ENCODE data around the gene RHBDL1.

DNA sequence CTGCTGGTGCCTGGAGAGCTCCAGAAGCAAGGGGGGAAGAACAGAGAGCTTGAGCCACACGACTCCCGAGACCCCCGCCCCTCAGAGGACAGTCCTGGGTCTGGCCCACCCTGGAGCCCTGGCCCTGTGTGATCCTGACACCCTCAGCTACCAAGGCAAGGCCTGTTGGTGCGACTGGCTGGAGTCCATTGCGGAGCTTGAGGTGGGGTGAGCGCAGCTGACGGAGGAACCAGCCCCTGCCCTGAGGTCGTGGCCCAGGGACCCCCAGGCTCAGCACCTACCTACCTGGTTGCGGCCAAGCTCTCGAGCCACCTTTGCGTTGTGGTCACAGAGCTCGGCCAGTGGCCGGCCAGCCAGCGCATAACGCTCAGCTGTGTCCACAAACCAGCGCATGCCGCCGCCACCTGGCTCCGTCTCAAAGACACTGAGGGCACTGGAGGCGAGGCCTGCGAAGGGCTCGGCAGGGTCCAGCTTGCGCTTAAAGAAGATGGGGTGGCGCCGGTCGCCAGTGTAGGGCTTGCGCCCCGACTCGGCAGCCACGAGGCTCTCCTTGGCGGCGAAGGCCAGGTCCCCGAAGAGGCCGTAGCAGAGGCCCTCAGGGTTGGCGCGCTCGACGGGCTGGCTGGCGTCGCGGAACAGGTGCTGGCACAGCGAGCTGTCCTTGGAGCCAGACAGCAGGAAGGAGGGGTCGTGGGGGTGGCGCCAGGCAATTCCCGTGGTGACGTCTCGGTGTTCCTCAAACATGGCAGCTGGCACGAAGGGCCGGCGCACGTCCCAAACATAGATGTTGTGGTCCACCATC lies 11.2 kb downstream of the RHBDL1 start:
- TF ChIP-seq ZNF143 (CRISPR knock-in tag; IDR thresholded peaks at IDR 0.05) (no peak), BDP1 (IDR thresholded peaks at IDR 0.05; ENCODE audit: insufficient read depth, insufficient read length) (no peak), RAD21 (CRISPR knock-in tag; conservative IDR thresholded peaks at IDR 0.05 in 1 of 2, IDR thresholded peaks at IDR 0.05 in 1 of 2) (no peak), FOXA1 (IDR thresholded peaks at IDR 0.05; ENCODE audit: borderline replicate concordance) (no peak), POLR2AphosphoS5 (IDR thresholded peaks at IDR 0.05; ENCODE audit: control insufficient read depth, insufficient read depth, low read depth, low read length) (no peak), ZNF212 (CRISPR knock-in tag; IDR thresholded peaks at IDR 0.05) (no peak), HNRNPH1 (optimal IDR thresholded peaks at IDR 0.05; ENCODE audit: low read depth, low read length) (no peak), RFX1 (IDR thresholded peaks at IDR 0.05) (no peak), ZNF224 (CRISPR knock-in tag; IDR thresholded peaks at IDR 0.05) (no peak), ZZZ3 (IDR thresholded peaks at IDR 0.05) (no peak)
- TF ChIP-seq, protein P1, sequence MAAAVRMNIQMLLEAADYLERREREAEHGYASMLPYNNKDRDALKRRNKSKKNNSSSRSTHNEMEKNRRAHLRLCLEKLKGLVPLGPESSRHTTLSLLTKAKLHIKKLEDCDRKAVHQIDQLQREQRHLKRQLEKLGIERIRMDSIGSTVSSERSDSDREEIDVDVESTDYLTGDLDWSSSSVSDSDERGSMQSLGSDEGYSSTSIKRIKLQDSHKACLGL (CRISPR knock-in tag; IDR thresholded peaks at IDR 0.05; ENCODE audit: borderline replicate concordance, poor library complexity, severe bottlenecking): no peak
- TF ChIP-seq, protein P2, sequence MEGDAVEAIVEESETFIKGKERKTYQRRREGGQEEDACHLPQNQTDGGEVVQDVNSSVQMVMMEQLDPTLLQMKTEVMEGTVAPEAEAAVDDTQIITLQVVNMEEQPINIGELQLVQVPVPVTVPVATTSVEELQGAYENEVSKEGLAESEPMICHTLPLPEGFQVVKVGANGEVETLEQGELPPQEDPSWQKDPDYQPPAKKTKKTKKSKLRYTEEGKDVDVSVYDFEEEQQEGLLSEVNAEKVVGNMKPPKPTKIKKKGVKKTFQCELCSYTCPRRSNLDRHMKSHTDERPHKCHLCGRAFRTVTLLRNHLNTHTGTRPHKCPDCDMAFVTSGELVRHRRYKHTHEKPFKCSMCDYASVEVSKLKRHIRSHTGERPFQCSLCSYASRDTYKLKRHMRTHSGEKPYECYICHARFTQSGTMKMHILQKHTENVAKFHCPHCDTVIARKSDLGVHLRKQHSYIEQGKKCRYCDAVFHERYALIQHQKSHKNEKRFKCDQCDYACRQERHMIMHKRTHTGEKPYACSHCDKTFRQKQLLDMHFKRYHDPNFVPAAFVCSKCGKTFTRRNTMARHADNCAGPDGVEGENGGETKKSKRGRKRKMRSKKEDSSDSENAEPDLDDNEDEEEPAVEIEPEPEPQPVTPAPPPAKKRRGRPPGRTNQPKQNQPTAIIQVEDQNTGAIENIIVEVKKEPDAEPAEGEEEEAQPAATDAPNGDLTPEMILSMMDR (IDR thresholded peaks at IDR 0.05 in 2 of 3, conservative IDR thresholded peaks at IDR 0.05 in 1 of 3; ENCODE audit: insufficient read depth in 2 of 3, low read depth in 1 of 3, low read length in 3 of 3): no peak
- TF ChIP-seq, protein P3, sequence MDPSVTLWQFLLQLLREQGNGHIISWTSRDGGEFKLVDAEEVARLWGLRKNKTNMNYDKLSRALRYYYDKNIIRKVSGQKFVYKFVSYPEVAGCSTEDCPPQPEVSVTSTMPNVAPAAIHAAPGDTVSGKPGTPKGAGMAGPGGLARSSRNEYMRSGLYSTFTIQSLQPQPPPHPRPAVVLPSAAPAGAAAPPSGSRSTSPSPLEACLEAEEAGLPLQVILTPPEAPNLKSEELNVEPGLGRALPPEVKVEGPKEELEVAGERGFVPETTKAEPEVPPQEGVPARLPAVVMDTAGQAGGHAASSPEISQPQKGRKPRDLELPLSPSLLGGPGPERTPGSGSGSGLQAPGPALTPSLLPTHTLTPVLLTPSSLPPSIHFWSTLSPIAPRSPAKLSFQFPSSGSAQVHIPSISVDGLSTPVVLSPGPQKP (CRISPR knock-in tag; IDR thresholded peaks at IDR 0.05): no peak

All from K562 (cell line).